Measurements from ENCODE around the gene SART3. TPM values are rescaled to one million over a fixed set of nuclear protein-coding genes. Genes with fewer than 3 reads are reported as not detected.
"Not testable (repeated sequence)": the region's sequence is repeated elsewhere in the genome, so short reads cannot be mapped to it uniquely, and the experiment has no call there.

SART3 gene
- total RNA-seq, 1 experiment from 2014 or later: 39.8 TPM

- no peak for DNase-seq (ENCODE audit: low read depth)
These were observed 36.0 kb upstream of the SART3 start for GRCh38 chr12:108596854-108597558.

- DNase-seq (ENCODE audit: low read depth): no peak
These were observed 35.0 kb upstream of the SART3 start for GRCh38 chr12:108595711-108596647.

GRCh38 chr12:108594960-108595710 lies 34.2 kb upstream of the SART3 start:
- DNase-seq (ENCODE audit: low read depth): no peak

- DNase-seq (ENCODE audit: low read depth): no peak
These were observed 33.4 kb upstream of the SART3 start for GRCh38 chr12:108594323-108594903.

GRCh38 chr12:108592033-108592909 lies 31.3 kb upstream of the SART3 start:
- DNase-seq (ENCODE audit: low read depth): no peak

- DNase-seq (ENCODE audit: low read depth): no peak
These were observed 30.5 kb upstream of the SART3 start for GRCh38 chr12:108591267-108591980.

- DNase-seq (ENCODE audit: low read depth): not testable (repeated sequence)
These were observed 29.5 kb upstream of the SART3 start for GRCh38 chr12:108590463-108590862.

- no peak for DNase-seq (ENCODE audit: low read depth)
These were observed 28.9 kb upstream of the SART3 start for GRCh38 chr12:108589840-108590229.

- no peak for DNase-seq (ENCODE audit: low read depth)
These were observed 28.3 kb upstream of the SART3 start for GRCh38 chr12:108589028-108589839.

- no peak for DNase-seq (ENCODE audit: low read depth)
These were observed 26.9 kb upstream of the SART3 start for GRCh38 chr12:108587826-108588225.

- DNase-seq (ENCODE audit: low read depth): no peak
These were observed 25.3 kb upstream of the SART3 start for GRCh38 chr12:108586306-108586705.

GRCh38 chr12:108585864-108586263 lies 24.9 kb upstream of the SART3 start:
- DNase-seq (ENCODE audit: low read depth): no peak

- DNase-seq (ENCODE audit: low read depth): no peak
These were observed 23.6 kb upstream of the SART3 start for GRCh38 chr12:108584456-108585065.

- no peak for DNase-seq (ENCODE audit: low read depth)
These were observed 23.0 kb upstream of the SART3 start for GRCh38 chr12:108583991-108584390.

GRCh38 chr12:108582978-108583770 lies 22.2 kb upstream of the SART3 start:
- no peak for DNase-seq (ENCODE audit: low read depth)

- no peak for DNase-seq (ENCODE audit: low read depth)
These were observed 21.5 kb upstream of the SART3 start for GRCh38 chr12:108582509-108582908.

- DNase-seq (ENCODE audit: low read depth): no peak
These were observed 20.6 kb upstream of the SART3 start for GRCh38 chr12:108581311-108582227.
